GM21381 (cell line): Measurements from ENCODE around the gene DPYD.
"Not testable (repeated sequence)": the region's sequence is repeated elsewhere in the genome, so short reads cannot be mapped to it uniquely, and the experiment has no call there.

Experiments used
- ATAC-seq: cut with Tn5 transposase; IDR thresholded peaks from one replicate; pipeline ENCODE4 v1.9.1; 2021; ENCODE audit warnings: mild to moderate bottlenecking, moderate library complexity; ENCODE audit not compliant: unreplicated experiment

DPYD gene

DNA sequence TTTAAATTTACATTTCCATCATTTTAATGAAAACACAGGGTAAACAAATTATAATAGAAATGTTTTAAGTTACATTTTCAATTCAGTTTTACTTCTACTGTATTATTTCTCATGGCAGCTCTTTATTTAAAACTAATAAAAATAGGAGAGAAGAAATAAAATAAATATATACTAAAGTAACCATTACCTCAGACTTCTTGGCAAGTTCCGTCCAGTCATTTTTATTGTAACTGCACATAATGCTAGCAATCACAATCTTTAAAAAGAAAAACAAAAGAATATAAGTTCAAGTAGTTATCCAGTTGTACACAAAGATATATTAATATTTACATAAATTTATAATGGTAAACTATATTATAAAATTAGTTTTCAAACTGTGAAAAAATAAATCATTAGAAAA, 538.6 kb downstream of the DPYD start:
- no peak for ATAC-seq

DNA sequence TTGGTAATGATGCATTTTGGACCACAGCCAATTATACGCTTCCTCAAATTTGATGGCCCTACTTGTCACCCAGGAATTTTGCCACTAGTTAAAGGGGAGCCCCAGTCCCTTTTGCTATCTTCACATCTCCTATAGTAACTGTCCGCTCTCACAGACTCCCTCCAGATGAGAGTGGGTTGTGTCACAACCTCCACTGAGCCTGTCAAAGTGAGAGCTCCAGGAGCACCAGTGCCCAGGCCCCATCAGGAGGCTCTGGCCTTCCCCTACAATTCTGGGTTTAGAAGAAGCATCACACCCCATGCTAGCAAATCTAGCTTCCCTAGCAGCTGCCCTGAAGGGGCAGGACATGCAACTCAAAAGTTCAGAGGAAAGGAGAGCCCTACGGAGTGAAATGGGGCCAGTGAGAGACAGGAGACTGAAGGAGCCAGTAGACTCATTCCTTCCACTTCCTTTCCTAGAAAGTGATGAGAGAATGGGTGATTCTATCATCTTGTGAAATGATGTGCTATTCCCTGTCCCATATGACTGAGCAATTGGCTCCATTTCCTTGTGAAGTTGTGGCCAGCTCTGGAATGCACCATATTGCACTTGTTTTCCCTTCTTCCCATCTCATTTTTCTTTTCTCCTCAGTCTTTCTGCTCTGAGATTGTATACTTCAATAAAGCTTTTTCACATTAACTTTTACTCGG, 541.3 kb downstream of the DPYD start:
- ATAC-seq = no peak

DNA sequence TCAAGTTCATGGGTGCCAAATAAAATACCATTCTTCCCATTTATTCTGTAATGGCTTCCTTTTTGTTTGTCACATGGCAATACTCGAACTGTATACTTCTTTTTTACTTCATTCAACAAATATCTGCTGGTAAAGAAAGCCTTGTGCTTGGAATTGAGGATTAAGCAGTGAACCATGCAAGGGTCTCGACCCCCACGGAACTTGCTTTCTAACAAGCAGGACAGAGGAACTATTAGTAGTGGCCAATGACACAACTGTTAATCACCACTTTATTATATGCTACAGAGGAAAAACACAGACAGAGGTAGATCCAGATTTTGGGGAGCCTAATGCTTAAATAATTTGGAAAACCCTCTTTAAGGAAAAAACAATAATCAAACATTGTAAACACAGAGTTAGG, 542.2 kb downstream of the DPYD start:
- no peak for ATAC-seq

DNA sequence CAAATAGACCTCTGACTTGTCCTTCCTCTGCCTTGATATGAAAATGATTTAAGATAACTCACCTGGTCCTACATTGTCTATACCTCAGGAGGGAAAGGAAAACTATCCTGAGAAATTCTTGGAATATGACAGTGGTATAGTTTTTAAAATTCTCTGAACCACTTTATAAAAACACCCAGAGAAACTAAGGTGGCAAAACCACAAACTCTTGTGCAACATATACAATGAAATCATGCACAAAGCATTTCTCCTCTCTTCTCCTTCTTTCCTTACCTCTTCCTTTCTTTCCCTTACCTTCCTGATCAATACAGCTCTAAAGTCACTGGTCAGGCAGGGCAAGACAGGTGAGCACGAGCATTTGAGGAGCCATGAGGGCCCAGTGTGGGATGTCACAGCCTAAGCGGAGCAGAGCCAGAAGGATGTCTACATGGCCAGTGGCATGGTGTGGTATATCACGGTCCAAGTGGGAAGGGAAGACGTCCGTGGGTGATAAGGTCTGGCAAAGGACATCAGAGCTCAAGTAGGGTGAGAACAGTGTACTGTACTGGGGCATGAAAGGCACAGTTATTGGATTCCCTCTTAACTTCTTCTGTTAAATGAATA, 543.3 kb downstream of the DPYD start:
- no peak for ATAC-seq

DNA sequence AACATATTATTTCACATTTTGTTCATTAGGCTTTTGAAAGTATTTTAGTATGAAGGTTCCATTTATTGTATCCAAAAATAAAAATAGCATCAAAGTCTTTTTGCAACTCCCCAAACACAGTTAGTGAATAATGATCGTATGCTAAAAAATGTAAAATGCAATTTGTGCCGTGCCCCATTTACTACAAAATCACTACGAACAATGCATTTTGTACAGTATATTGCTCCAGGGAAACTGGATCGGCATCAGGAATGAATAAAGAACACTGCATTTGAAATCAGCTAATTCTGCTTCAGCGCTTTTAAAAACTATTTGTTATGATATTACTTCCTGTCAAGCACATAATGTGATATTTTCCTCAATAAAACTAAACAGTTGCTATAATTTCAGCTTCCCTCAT, 547.8 kb downstream of the DPYD start:
- no peak for ATAC-seq

DNA sequence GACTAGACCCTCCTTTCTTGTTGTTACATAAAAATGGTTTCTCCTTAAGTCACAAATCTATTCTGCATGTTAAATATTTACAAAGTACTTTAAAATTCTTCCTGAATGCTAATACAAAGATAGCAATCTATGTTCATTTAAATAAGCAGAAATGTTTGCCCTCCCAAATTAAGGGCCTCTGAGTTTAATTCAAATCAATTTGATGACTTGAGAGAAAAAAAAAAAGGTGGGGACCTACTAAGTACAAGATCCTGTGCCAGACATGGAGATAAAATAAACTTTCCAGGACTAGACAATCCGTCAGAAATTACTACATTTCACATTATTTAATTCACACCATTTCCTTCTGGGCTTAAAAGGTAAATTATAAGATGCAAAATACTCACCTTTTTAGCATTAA, 548.3 kb downstream of the DPYD start:
- ATAC-seq = no peak

DNA sequence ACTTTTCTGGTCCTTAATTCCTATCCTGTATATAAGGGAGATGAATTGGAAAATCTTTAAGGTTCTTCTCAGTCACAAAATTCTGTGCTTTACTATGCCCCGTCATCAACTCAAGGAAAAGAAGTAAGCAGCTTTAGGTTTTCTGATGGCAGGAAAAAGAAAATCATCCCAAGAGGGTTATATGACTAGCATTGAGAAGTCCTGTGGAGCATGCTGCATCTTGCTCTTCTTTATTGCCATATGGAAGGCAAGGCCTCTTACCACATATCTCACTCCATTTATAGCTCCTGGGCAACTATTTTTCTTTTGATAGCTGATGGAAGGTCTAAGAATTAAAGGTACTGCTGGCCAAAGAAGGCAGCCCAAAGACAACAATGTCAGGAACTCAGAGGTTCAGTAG, 552.5 kb downstream of the DPYD start:
- no peak for ATAC-seq

DNA sequence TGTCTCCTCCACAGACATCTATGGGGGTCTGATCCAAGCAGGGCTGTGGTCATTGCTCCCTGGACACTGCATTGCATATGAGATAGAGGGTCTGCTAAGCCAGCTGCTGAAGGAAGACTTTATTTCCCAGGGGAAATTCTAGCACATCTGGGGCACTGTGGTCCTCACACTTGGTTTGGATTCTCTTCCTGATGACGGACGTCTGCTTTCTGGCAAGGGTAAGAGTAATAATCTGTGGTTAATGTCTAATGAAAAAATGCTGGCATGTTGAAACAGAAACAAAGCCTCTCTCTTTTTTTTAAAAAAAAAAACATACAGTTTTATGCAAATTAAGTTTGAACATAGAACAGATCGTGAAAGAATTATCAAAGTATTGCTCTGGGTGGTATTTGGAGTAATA, 553.9 kb downstream of the DPYD start:
- ATAC-seq = no peak

DNA sequence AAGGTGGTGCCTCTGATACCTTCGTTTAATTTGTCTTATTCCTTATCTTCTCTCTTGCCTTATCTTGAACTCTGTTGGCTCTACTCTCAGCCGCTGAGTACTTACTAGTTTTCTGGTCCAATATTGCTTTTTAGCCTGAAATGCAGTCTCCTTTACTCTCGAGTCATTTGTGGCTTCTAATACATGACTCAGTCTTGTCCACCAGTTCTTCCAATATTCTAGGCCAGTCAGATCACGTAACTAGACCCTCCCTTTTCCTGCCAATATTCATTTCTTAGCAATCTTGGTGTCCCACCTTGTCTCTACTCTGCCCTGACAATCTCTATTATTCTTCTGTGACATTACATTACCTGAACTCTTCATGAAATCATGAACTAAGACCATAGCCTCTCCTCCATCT, 555.8 kb downstream of the DPYD start:
- ATAC-seq = no peak

DNA sequence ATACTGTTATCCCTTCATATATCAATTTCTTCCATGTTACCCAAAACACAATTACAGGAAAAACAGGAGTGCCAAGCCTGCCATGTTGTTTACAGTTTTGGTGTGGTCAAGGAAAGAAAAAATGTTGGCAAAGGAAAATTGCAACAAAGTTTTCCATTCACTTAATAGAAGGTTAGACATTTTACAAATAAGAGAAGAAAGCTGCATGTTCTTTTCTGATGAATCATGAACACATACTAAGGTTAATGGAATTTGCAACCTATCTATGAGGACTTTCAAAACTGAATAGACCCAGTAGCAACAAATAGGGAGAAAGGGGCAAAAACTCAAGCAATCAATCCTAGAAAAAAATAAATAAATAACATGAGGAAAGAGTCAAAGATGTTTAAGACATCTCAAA, 556.7 kb downstream of the DPYD start:
- ATAC-seq = no peak

DNA sequence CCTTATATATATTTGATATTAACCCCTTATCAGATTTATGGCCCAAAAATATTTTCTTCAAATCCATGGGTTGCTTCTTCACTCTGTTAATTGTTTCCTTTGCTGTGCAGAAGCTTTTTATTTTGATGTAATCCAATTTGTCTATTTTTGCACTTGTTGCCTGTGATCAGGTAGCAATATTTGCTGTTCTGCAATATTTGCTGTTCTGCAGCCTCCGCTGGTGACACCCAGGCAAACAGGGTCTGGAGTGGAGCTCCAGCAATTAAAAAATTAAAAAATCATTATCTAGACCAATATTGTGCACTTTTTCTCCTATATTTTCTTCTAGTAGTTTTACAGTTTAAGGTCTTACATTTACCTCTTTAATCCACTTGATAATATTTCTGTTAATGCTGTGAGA, 564.5 kb downstream of the DPYD start:
- ATAC-seq = no peak

DNA sequence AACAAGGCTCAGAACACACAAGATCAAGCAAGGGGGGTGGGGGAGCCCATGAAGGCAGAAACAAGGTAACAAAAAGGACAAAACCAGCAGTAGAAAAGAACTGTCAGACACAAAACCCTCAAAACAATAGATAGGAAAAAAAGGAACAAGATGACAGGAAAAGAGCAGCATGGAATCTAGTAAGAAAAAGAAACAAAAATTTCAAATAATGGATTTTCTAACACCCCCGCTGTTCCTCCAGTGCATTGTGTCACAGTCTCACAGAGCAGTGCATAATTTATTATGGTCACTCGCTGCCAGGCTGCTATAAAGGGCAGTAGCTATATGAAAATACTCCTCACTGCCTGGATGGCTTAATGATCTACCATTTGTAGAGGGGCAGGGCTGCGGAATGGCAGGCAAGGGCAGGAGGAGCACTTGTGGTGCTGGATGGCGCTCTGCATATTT, 567.9 kb downstream of the DPYD start:
- ATAC-seq = no peak

DNA sequence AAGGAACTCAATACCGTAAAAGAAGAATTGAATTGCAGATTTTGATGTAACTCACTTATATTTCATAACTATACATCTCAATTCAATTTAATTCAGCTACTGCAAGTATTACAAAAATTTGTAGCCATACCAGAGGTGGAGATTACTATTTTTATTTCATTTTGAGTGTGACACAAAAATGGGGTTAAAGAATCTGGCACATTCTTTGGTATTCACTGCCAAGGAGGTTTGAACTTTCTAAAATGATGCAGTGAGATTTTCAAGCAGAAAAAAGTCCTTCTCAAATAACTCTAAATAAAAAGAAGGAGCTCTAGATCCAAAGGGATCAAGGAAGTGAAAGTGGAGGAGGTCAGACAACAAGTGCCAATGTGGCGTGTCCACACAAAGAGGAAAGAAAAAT, 569.0 kb downstream of the DPYD start:
- no peak for ATAC-seq

DNA sequence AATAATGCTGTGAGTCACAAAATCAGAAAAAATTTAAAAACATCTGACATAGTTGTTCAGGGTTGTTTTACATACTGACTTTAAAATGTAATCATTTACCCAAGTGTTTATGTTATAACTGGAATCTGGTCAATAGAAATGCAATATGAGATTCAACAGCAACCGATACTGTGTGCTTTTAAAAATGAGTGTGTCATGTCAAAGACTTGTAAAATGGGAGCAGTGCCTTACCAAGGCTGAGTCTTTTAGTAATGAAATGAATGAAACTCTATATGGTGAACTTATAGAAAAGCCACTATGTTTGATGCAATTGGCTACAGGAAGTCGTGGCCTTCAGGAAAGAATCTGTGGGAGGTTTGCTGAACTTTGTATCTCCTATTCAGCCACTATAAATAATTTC, 570.2 kb downstream of the DPYD start:
- no peak for ATAC-seq

DNA sequence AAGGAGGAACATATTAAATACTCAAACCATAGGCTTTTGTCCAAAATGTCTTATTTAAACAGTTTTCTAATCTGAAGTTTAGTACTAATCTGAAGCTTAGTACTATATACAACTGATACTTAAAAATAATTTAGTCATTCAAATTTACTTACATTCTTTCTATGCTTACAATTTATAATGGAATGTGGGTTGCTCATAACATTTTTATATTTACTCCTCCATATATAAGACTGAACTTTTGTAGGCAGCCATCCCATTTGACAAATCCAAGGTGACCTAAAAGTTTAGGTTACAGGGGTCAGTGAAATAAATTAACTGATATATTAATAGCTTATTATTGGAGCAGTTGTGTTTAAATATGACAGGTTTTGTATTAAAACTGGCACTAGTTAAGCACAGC, 570.6 kb downstream of the DPYD start:
- no peak for ATAC-seq

DNA sequence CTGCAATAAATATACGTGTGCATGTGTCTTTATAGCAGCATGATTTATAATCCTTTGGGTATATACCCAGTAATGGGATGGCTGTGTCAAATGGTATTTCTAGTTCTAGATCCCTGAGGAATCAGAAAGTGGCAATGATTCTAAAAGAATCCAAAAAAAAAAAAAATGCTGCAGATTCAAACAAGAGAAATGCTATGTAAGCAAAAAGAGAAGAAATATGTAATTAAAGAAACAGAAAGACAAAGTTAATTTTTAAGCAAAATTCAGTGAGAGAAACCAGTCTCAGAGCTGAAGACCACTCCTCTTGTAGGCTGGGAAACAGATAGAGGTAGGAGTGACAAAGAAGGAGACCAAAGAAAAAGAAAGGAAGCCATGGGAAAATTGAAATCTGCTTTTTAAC, 571.0 kb downstream of the DPYD start:
- not testable (repeated sequence) for ATAC-seq

DNA sequence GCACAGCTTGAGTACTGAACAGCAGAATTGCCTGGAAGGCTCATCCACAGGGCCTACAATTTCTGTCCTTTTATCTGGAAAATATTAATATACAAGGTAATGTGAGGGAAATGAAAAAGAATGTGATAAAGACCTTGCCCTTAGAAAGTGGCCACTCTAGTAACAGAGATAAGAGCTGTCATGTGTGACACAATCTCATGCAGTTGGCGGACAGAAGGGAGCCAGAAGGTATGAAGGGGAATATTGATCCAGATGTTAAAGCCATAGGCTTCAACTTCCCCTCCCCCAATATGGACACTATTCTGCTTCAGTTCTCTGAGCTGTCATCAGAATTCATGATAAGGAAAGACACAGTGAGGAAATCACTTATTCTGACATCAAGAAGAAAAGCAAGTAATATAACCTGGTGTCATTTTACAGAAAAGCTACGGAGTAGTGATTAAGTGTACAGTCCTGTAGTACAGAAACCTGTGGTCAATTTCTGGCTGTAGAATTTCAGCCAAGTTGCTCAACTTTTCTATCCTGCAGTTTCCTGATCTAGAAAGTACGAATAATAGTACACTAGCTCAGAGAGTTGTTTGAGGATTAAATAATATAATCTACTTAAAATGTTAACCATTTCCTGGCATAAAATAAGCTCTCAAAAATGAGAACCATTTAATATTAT, 572.1 kb downstream of the DPYD start:
- no peak for ATAC-seq

DNA sequence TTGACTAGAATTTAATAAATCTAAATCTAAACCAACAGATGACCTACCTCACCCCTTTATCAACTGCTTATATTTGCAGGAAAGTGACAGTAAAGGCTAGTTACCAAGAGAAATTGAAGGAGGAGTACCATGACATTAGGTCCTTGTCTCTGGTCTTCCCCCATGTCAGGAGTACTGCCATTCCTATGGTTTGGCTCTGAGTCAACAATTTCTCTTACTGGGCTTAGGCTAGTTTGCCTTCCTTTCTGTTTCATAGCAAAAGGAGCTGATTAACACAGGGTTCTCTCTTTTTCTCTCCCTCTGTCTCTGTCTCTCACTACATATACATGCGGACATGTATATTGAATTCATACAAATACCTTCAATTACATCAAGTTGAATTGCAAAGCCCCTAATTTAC, 579.9 kb downstream of the DPYD start:
- no peak for ATAC-seq

DNA sequence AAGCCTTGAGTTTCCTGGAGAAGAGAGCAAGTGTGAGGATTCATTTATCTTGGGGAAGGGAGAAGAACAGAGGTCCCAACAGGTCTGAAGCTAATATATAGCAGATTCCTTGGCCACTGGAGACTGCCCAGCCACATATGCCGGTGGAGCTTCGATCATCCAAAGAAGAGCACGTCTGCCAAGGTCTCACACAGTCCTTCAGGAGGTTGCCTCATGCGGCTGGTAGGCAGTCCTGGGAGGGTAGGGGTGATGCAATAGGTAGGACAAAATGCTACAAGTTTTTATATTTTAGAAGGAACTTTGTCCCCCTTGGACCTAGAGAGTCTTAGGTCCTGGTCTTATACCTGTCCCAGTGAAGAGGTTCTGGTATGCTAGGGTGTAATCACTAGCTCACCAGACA, 582.5 kb downstream of the DPYD start:
- no peak for ATAC-seq

DNA sequence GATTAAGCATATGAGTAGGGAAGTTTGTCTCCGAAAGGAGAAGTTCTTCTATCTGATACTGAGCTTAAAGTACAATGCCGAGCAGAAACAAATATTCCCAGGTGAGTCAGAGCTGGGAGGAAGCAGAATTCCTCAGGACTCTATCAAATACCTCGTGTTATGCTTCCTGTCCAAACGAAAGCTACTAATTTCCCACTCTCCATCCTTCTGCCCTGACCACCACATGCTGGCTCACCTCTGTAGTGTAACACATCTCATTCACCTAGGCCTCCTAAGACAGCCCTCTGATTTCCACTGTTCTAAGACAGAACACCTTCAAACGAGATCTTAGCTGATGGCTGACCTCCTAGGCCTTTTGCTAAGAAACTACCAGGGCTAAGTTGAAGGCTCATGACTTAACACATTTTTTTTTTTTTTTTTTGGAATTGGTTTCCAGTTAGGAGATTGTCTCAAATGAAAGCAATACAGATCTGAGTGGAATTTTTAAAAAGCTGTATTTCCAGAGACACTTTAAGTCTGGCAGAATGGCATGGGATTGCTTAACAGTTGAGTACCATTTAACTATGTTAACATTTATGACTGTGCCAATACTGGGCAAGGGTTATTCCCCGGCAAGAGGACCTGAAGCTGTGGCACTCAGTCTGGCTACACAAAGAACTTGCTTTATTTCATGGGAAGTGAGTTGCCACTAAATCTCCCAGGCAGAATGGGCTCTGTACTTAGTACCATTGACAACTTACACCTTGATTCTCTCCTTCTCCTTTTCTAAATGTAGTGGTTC, 583.4 kb downstream of the DPYD start:
- ATAC-seq = no peak

DNA sequence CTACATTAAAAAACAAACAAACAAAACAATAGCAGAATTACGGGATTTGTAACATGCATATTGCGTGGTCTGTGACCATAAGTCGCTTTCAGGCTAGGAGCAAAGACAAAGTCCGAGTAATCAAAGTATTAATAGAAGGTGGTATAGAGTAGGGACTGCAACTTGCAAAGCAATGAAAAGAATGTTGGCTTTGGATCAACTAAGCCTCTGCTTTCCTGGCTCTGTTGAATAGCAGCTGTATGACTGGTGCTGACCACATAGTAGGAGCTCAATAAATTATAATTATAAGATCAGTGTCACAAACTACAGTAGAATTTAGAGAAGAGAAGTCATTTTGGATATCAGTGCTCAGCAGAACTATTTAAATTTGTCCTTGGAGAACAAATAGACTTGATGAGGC, 586.4 kb downstream of the DPYD start:
- ATAC-seq = no peak

DNA sequence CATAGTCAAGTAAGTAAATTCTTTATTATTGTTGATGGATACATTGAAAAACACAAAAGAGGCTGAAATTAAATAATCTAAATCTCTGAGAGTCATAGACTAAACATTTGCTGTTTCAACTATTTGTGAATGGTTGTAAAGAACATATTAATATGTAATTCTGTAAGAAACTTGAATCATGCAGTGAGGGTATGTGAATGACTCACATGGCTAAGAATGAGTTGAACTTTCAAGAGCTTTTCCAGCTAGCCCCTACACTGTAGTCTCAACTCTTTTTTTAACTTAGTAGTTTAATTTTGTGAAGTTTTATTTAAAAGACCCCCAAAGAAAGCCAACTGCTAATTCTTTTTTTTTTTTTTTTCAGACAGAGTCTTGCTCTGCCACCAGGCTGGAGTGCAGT, 588.1 kb downstream of the DPYD start:
- no peak for ATAC-seq
